Measurements from ENCODE around the gene C22orf23. TPM values are rescaled to one million over a fixed set of nuclear protein-coding genes. Genes with fewer than 3 reads are reported as not detected.

C22orf23 gene
- total RNA-seq, 2 experiments from 2014 or later = 0.14 TPM; not detected in 1

DNA sequence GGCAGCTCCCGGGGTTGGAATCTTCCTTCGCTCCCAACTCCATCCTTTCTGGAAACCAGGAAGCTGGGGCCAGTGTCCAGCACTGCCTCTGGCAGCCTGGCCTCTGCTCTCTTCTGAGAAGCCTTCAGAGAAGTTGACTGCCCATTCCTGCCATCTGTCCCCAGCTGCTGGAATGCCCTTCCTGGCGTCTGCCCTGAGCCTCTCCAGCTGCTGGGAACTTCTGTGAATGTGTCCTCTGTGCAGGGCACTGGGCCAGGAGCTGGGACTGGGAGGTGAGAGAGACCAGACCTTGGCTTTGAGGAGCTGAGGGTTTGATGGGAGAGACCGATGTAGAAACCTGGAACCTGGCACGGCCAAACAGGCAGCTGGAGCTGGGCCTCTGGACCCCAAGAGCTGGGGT, 36.9 kb upstream of the C22orf23 start:
- no peaks in the 10 kb centered on the region for H3K36me3 Mint-ChIP-seq
- H3K4me3 Mint-ChIP-seq = no peak overlapping the region
- no peaks in the 10 kb centered on the region for H3K27me3 Mint-ChIP-seq
- H3K4me1 Mint-ChIP-seq (ENCODE audit: low read depth) = no peaks in the 10 kb centered on the region
- CTCF ChIA-PET = no interaction called here
- POLR2A ChIA-PET = no interaction called here
- no peak for DNase-seq
- H3K27ac Mint-ChIP-seq = no peak overlapping the region
- intact Hi-C loops (cut with micrococcal nuclease) = no loop called here
- no peaks in the 10 kb centered on the region for H3K9me3 Mint-ChIP-seq

DNA sequence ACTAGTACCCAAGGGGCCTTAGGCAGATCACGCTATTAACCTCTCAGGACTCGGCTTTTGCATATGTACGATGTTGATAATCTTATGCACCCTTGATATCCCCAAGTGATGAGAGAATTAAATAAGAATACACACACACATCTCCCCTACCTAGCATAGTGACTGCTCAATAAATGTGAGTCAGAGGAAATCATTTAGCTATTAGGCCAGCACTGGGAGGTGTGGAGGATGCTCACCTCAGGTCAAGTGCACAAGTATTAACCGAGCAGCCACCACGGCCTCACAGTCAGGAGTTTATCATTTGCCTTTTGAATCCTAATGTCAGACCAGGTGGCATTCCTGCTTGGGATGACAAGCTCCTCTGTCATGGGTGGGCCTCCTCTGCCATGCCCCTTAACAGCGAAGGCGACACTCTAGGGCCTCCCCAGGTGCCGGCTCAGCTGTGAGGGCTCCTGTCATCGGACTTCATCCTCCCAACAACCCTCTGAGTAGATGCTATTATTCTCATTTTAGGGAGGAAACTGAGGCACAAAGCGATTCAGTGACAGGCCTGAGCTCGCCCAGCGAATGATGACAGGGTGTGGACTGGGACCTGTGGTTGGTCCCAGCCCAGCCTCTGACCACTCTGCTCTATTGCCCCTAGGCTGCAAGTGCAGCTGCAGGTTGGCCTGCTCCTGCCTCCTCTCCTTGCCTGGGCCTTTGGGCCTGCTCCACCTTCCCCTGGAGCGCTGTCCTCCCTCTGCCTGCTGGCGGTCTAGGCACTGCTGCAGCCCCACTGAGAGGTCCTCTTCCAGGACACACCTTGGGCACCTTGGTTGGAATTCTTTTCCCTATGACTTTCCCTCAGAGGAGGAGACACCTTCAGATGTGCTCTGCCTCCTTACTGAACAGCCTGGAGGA, 36.0 kb upstream of the C22orf23 start:
- CTCF ChIA-PET = no interaction called here
- Mint-ChIP-seq H3K4me3 (no peak overlapping the region), H3K27ac (no peak overlapping the region), H3K36me3 (no peaks in the 10 kb centered on the region), H3K27me3 (no peaks in the 10 kb centered on the region), H3K4me1 (ENCODE audit: low read depth) (no peaks in the 10 kb centered on the region), H3K9me3 (no peaks in the 10 kb centered on the region)
- POLR2A ChIA-PET = no interaction called here
- DNase-seq = no peak
- intact Hi-C loops (cut with micrococcal nuclease) = no loop called here

DNA sequence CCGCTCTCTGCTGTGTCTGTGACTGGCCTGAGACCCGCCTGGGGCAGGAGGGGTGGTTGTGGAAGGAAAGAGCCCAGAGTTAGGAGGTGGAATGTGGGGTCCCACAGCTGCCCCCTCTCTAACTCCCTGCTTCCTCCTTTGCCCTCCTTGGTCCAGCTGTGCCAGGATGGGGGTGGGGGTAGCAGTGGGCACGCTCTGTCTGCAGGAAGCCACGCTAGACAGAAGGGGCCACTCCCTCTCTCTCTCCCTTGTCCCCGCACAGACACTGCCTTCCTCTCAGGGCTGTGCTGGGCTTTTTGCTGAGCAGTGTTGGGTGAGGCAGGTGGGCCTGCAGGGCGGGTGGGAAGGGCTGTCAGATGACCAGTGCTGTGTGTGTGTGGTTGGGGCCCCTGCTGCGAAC, 33.0 kb upstream of the C22orf23 start:
- no peaks in the 10 kb centered on the region for H3K27me3 Mint-ChIP-seq
- intact Hi-C loops (cut with micrococcal nuclease) = no loop called here
- CTCF ChIA-PET = no interaction called here
- no peaks in the 10 kb centered on the region for H3K9me3 Mint-ChIP-seq
- DNase-seq = no peak
- no peak overlapping the region for H3K4me3 Mint-ChIP-seq
- no peak overlapping the region for H3K27ac Mint-ChIP-seq
- POLR2A ChIA-PET = no interaction called here
- no peaks in the 10 kb centered on the region for H3K36me3 Mint-ChIP-seq
- no peaks in the 10 kb centered on the region for H3K4me1 Mint-ChIP-seq (ENCODE audit: low read depth)

DNA sequence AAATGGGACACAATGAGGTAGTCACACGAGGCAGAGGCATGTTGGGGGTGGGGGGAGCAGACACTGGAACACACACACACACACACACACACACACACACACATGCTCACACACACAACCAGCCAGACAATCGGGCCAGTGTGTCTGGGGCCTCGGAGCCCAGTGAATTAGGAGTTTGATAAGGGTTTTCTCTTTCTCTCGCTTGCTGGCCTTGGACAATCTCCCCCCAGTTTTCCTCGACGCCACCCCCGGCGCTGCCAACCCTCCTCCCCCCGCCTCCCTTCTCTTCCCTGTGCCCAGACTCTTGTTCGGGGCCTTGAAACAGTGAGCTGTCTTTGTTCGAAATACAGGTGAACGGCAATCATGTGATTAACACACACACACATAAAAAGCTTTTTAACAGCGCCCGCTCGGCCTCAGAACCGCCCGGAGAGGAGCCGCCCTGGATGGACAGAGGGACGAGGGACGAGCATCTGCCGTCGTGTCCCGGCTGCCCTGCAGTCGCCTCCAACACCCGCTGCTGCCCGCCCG, 32.4 kb upstream of the C22orf23 start:
- Mint-ChIP-seq H3K27ac (no peak overlapping the region), H3K36me3 (no peaks in the 10 kb centered on the region), H3K27me3 (no peaks in the 10 kb centered on the region), H3K4me1 (ENCODE audit: low read depth) (no peaks in the 10 kb centered on the region), H3K9me3 (no peaks in the 10 kb centered on the region), H3K4me3 (no peak overlapping the region)
- no peak for DNase-seq
- intact Hi-C loops (cut with micrococcal nuclease) = no loop called here
- CTCF ChIA-PET = interaction anchor here (0.5 kb wide), 1 partner anchor 124 kb away, joined by 3 read pairs; no protein-coding TSS in a partner anchor
- POLR2A ChIA-PET = no interaction called here

DNA sequence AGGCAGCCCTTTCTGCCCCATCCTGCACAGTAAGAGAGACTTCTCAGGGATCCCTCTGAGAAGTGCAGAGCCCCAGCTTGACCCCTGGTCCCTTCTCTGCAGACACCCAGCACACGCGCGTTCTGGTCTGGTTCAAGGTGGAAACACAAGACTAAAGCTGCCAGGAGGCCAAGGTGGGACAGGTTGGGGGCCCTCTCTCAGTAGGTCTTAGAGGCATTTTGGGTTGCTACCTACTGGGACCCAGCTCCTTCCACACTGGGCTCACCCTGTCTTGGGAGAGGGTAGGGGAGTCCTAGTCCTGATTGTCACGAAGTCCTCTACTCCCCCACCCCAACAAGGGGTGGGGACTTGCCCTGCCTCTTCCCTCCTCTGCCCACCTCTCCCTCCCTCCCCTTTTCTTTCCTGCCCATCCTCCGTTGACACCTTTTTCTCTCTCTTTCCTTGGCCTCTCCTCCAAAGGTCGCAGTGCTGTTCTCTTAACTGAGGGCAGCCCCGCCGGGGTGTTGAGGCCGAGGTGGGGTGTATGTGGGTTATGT, 31.7 kb upstream of the C22orf23 start:
- no peaks in the 10 kb centered on the region for H3K36me3 Mint-ChIP-seq
- no peaks in the 10 kb centered on the region for H3K4me1 Mint-ChIP-seq (ENCODE audit: low read depth)
- H3K4me3 Mint-ChIP-seq = no peak overlapping the region
- no peak for DNase-seq
- H3K27ac Mint-ChIP-seq = no peak overlapping the region
- intact Hi-C loops (cut with micrococcal nuclease) = no loop called here
- POLR2A ChIA-PET = no interaction called here
- H3K27me3 Mint-ChIP-seq = no peaks in the 10 kb centered on the region
- no peaks in the 10 kb centered on the region for H3K9me3 Mint-ChIP-seq
- CTCF ChIA-PET = interaction anchor here (0.5 kb wide), 1 partner anchor 124 kb away, joined by 3 read pairs; no protein-coding TSS in a partner anchor

DNA sequence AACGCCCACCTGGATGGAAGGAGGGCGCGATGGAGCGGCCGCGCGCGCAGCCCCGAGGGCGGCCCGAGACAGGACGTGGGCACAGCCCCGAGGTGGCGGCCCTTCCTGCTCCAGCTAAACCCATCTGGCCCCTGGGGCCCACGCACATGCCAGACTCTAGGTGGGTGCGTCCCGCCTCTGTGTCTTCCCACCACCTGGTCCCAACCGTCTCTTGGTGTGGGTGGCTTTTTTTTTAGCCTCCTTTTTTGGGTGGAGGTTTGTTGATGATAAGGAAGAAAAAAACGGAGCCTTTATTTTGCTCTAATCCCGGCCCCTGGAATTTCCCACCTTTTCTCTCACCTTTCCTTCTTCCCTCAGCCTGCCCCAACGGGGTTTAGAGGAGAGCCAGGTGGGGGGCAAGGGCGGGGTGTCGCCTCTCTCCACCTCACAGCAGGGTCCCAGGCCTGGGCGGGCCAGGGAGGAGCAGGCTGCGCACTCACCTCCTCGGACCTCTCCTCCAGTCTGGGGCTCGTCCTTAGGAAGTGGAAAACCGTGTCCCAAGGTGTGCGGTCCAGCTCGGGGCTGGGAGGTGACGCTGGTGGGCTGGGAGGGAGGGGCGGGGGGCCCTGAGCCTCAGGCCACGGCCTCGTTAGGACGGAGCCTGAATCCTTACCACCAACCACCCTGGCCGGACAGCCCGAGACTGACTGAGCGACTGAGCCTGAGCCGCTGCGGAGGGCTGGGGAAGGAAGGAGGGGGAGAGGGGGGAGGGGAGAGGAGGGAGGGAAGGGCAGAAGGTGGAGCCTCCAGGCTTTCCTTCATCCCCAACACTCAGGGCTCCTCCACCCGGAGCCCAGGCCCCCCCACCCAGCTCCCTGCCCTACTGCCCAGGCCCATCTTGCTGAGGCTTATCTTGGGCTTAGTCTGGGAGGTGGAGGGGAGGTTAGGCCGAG, 30.7 kb upstream of the C22orf23 start, which contains the start of gene SOX10:
Gene SOX10 (minus strand): TSS at position 696 of the 932 bp plus-strand sequence. CDS start 771 bp downstream, outside the sequence.
- Mint-ChIP-seq H3K27ac (no peak within 1 kb of the TSS), H3K9me3 (no peaks in the 10 kb centered on the region), H3K36me3 (no peaks in the 10 kb centered on the region), H3K4me1 (ENCODE audit: low read depth) (no peaks in the 10 kb centered on the region), H3K4me3 (no peak within 1 kb of the TSS), H3K27me3 (no peaks in the 10 kb centered on the region)
- POLR2A ChIA-PET = no interaction called here
- DNase-seq = no peak
- intact Hi-C loops (cut with micrococcal nuclease) = no loop called here
- CTCF ChIA-PET = no interaction called here

DNA sequence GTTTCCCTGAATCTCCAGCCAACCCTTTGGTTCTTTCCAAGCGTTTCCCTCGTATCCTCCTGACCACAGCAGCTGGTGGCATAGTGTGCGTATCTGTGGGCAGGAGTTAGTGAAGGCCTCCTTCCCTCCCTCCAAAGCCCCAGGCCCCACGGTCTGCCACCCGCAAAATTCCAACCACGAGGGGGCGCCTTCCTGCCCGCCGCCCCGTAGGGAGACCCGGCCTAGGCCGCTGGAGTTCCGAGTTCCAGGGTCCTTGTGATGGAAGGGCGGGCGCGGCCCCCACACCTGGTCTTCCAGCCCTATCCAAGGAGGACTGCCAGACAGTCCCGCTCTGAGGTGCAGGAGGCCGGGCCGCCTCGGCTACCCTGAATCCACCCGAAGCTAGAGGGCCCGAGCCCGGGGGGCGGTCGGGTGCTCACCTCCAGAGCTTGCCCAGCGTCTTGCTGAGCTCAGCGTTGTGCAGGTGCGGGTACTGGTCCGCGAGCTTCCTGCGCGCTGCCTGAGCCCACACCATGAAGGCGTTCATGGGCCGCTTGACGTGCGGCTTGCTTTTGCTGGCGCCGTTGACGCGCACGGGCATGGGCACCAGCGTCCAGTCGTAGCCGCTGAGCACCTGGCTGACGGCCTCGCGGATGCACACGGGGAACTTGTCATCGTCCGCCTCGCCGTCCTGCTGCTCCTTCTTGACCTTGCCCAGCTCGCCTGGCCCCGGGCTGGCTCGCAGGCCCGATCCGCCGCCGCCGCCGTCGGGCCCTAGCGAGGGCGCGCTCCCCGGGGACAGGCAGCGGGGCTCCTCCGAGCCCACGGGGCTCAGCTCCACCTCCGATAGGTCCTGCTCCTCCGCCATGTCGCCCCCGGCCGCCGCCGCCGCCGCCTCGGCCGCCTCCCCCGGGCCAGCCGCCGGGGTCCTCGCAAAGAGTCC, 29.8 kb upstream of the C22orf23 start:
- DNase-seq = no peak
- Mint-ChIP-seq H3K9me3 (no peaks in the 10 kb centered on the region), H3K4me3 (no peak overlapping the region), H3K27me3 (no peaks in the 10 kb centered on the region), H3K36me3 (no peaks in the 10 kb centered on the region), H3K4me1 (ENCODE audit: low read depth) (no peaks in the 10 kb centered on the region), H3K27ac (no peak overlapping the region)
- intact Hi-C loops (cut with micrococcal nuclease) = no loop called here
- ChIA-PET POLR2A (no interaction called here), CTCF (no interaction called here)

DNA sequence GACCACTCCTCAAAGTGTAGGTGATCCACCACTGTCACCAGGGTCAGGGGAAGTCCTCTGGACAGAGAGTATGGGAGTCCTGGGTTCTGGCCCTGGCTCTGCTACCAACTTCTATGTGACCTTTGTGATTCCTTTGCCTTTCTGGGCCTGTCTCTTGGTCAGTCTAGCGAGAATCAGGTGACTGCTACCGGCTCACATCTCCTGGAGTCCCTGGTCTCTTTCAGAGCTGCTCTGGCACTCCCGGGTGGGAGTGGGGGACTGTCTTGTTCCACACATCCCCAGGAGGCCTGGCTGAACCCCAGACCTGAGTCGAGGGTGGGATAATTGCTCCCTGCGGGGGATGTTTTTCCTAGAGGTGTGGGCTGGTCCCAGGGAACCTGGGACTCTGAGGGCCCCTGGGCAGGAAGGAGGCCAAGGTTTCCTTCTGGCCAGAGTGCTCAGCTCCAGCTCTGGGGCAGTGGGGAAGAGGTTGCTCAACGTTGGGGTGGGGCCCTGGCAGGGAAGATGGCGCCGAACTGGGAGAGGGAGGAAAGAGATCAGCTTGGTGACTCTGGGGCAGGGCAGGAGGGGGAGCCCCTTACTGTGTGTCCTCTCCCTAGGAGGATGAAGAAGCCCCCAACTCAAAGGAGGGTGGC, 28.9 kb upstream of the C22orf23 start:
- no peak overlapping the region for H3K4me3 Mint-ChIP-seq
- intact Hi-C loops (cut with micrococcal nuclease) = no loop called here
- ChIA-PET POLR2A (no interaction called here), CTCF (no interaction called here)
- no peak for DNase-seq
- no peak overlapping the region for H3K27ac Mint-ChIP-seq
- no peaks in the 10 kb centered on the region for H3K4me1 Mint-ChIP-seq (ENCODE audit: low read depth)
- no peaks in the 10 kb centered on the region for H3K36me3 Mint-ChIP-seq
- no peaks in the 10 kb centered on the region for H3K9me3 Mint-ChIP-seq
- H3K27me3 Mint-ChIP-seq = no peaks in the 10 kb centered on the region

DNA sequence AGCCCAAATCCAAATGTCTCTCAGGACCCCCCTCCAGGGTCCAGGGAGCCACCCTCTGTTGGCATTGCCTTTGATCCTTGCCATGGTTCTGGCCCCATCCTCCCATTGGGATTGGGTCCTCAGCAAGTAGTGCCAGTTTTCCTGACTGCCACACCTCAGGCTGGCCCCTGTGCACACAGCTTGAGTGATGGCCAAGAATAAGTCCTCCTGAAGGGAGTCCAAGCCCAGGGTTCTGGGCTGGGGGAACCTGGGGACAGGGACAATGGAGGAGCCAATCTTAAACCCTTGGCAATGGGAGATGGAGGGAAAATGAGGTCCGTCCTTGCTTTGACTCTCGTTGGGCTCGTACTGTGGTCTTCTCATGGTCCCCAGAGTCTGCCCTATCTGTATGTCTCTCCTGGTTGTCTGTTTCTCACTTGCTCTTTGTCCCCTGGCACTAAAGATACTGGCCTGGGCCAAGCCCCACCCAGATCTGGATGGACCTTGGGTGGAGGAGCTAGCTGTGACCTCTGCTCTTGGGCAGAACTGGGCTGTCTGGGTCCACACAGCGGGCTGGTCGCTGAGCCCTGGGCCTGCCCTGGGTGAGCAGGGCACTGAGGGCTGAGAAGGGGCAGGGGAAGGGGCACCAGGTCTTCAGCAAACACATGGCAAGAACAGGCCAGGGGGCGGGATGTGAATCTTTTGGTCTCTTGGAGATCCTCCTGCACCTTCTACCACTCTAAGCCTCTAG, 28.0 kb upstream of the C22orf23 start:
- ChIA-PET POLR2A (no interaction called here), CTCF (no interaction called here)
- no peak for DNase-seq
- intact Hi-C loops (cut with micrococcal nuclease) = no loop called here
- no peaks in the 10 kb centered on the region for H3K36me3 Mint-ChIP-seq
- H3K4me1 Mint-ChIP-seq (ENCODE audit: low read depth) = no peaks in the 10 kb centered on the region
- H3K9me3 Mint-ChIP-seq = no peaks in the 10 kb centered on the region
- no peaks in the 10 kb centered on the region for H3K27me3 Mint-ChIP-seq
- no peak overlapping the region for H3K27ac Mint-ChIP-seq
- no peak overlapping the region for H3K4me3 Mint-ChIP-seq

DNA sequence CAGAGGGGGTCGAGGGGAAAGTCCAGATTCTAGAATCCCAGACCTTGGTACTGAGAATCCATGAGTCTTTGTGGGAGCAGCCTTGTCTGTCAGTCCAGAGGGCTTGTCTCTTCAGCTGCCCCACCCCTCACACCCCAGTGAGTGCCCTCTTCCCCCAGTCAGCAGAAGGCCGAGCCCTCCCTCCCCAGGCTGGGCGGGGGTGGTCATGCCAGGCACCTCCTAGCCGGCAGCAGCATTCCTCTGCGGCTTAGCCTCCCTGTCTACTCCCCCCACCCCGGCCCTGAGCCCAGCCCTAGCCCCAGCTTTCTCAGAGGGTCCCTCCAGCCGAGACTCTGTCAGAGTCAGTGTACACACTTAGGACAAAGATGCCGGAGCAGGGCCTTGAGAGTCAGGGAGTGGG, 26.4 kb upstream of the C22orf23 start:
- H3K4me3 Mint-ChIP-seq = no peak overlapping the region
- DNase-seq = no peak
- peaks cover 6% of the 10 kb centered on the region for H3K36me3 Mint-ChIP-seq
- no peak overlapping the region for H3K27ac Mint-ChIP-seq
- intact Hi-C loops (cut with micrococcal nuclease) = no loop called here
- H3K27me3 Mint-ChIP-seq = no peaks in the 10 kb centered on the region
- no peaks in the 10 kb centered on the region for H3K4me1 Mint-ChIP-seq (ENCODE audit: low read depth)
- H3K9me3 Mint-ChIP-seq = no peaks in the 10 kb centered on the region
- CTCF ChIA-PET = no interaction called here
- POLR2A ChIA-PET = no interaction called here

DNA sequence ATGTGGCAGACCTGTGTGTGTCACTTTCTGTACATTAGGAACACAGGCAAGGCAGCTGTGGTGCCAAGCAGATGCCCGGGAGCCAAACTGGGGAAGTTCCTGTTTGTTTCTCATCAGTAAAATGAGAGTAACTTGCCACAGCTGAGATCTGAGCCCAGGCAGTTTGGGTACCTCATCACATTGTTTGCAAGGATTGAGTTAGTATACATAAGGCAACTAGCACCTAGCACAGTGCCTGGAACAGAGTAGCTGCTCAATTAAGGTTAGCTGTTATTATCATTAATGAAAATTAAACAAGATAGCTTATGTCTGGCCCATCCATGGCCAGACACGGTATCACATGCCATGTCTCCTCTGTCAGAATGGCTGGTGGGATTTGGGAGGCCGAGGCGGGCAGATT, 23.1 kb upstream of the C22orf23 start:
- Mint-ChIP-seq H3K36me3 (peaks cover 6% of the 10 kb centered on the region), H3K9me3 (no peaks in the 10 kb centered on the region), H3K4me3 (no peak overlapping the region), H3K4me1 (ENCODE audit: low read depth) (no peaks in the 10 kb centered on the region), H3K27ac (no peak overlapping the region), H3K27me3 (no peaks in the 10 kb centered on the region)
- no peak for DNase-seq
- ChIA-PET CTCF (no interaction called here), POLR2A (no interaction called here)
- intact Hi-C loops (cut with micrococcal nuclease) = no loop called here
